ENCODE data around the gene CELF4. TPM values are rescaled to one million over a fixed set of nuclear protein-coding genes. Genes with fewer than 3 reads are reported as not detected.

CELF4 gene
- total RNA-seq, 2 donors from 2014 or later, result 1.4 TPM; not detected in 1

GRCh38 chr18:37547196-37547827, 18.3 kb downstream of the CELF4 start:
- Histone ChIP-seq H3K9ac (ENCODE audit: low read depth in 2 of 2, low read length in 2 of 2) (no peak overlapping the region), H3K27ac (no peak overlapping the region), H3K36me3 (no peaks in the 10 kb centered on the region), H3K4me3 (no peak overlapping the region), H3K4me1 (no peaks in the 10 kb centered on the region), H3K27me3 (no peaks in the 10 kb centered on the region), H3K9me3 (no peaks in the 10 kb centered on the region)
- no peak for TF ChIP-seq CTCF (IDR thresholded peaks at IDR 0.05)
- DNase-seq, result no peak
- intact Hi-C loops (cut with DNase I), result no loop called here

GRCh38 chr18:37546651-37547050, 18.9 kb downstream of the CELF4 start:
- Histone ChIP-seq H3K4me1 (no peaks in the 10 kb centered on the region), H3K4me3 (no peak overlapping the region), H3K27ac (no peak overlapping the region), H3K36me3 (no peaks in the 10 kb centered on the region), H3K9ac (ENCODE audit: low read depth in 2 of 2, low read length in 2 of 2) (no peak overlapping the region), H3K27me3 (no peaks in the 10 kb centered on the region), H3K9me3 (no peaks in the 10 kb centered on the region)
- DNase-seq, result no peak
- no peak for TF ChIP-seq CTCF (IDR thresholded peaks at IDR 0.05)
- intact Hi-C loops (cut with DNase I), result no loop called here

GRCh38 chr18:37546272-37546537, 19.4 kb downstream of the CELF4 start:
- no peak for DNase-seq
- H3K9me3 ChIP-seq, result no peaks in the 10 kb centered on the region
- H3K27me3 ChIP-seq, result no peaks in the 10 kb centered on the region
- TF ChIP-seq CTCF (IDR thresholded peaks at IDR 0.05), result no peak
- H3K36me3 ChIP-seq, result no peaks in the 10 kb centered on the region
- intact Hi-C loops (cut with DNase I), result no loop called here
- H3K4me1 ChIP-seq, result no peaks in the 10 kb centered on the region
- H3K9ac ChIP-seq (ENCODE audit: low read depth in 2 of 2, low read length in 2 of 2), result no peak overlapping the region
- no peak overlapping the region for H3K4me3 ChIP-seq
- H3K27ac ChIP-seq, result no peak overlapping the region

- no peak overlapping the region for H3K27ac ChIP-seq
- intact Hi-C loops (cut with DNase I), result no loop called here
- no peak for DNase-seq
- TF ChIP-seq CTCF (IDR thresholded peaks at IDR 0.05), result no peak
- no peaks in the 10 kb centered on the region for H3K4me1 ChIP-seq
- no peak overlapping the region for H3K9ac ChIP-seq (ENCODE audit: low read depth in 2 of 2, low read length in 2 of 2)
- H3K27me3 ChIP-seq, result no peaks in the 10 kb centered on the region
- H3K4me3 ChIP-seq, result no peak overlapping the region
- H3K9me3 ChIP-seq, result no peaks in the 10 kb centered on the region
- no peaks in the 10 kb centered on the region for H3K36me3 ChIP-seq
Observed at GRCh38 chr18:37545461-37546271, 19.9 kb downstream of the CELF4 start.

GRCh38 chr18:37544713-37545112, 20.9 kb downstream of the CELF4 start:
- no peak for DNase-seq

More at GRCh38 chr18:37544713-37545112, 20.9 kb downstream of the CELF4 start:
- intact Hi-C loops (cut with DNase I), result no loop called here
- Histone ChIP-seq H3K27ac (no peak overlapping the region), H3K4me1 (no peaks in the 10 kb centered on the region), H3K9ac (ENCODE audit: low read depth in 2 of 2, low read length in 2 of 2) (no peak overlapping the region), H3K36me3 (no peaks in the 10 kb centered on the region), H3K4me3 (no peak overlapping the region), H3K9me3 (no peaks in the 10 kb centered on the region), H3K27me3 (no peaks in the 10 kb centered on the region)
- TF ChIP-seq CTCF (IDR thresholded peaks at IDR 0.05), result no peak

Measured in colonic mucosa (tissue), 4 donors.